Tibial nerve (tissue), 4 donors: Measurements from ENCODE around the gene PAPLN.

ENCODE experiments used
- CTCF ChIP-seq, 5 experiments: fragments of 200-600 bp in 3 of 5; fragments of 450-650 bp in 2 of 5; sonication (generic) in 3 of 5; IDR thresholded peaks; one replicate each; pipeline ENCODE4 v1.5.1; 2016 to 2019; ENCODE audit warnings: antibody characterized with exemption in 5 of 5, mild to moderate bottlenecking in 3 of 5, moderate library complexity in 2 of 5
- EP300 ChIP-seq, 2 donors: sonication (generic); formaldehyde crosslinking; IDR thresholded peaks; one replicate each; pipeline ENCODE4 v1.6.1; 2017; ENCODE audit warnings: antibody characterized with exemption in 2 of 2, mild to moderate bottlenecking in 1 of 2
- POLR2A ChIP-seq, 2 donors: fragments of 450-650 bp; IDR thresholded peaks; one replicate each; pipeline ENCODE4 v1.6.1; 2017; ENCODE audit warnings: antibody characterized with exemption in 2 of 2, mild to moderate bottlenecking in 2 of 2, moderate library complexity in 2 of 2

DNA sequence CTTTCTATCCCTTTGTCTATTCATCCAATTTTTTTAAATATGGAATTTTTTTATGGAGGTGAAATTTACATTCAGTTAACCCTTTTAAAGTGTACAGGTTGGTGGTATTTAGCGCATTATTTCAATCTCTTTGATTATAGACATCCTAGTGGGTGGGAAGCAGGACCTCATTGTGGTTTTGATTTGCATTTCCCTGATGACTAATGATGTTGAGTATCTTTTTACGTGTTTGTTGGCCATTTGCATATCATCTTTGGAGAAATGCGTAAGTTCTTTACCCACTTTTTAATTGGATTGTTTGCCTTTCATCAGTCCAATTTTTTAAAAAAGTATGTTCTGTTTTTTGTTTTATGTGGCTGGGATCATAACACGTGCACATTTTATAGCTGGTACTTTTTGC is 20.8 kb downstream of the PAPLN start:
- TF ChIP-seq CTCF (IDR thresholded peaks at IDR 0.05) (no peak), EP300 (IDR thresholded peaks at IDR 0.05) (no peak), POLR2A (IDR thresholded peaks at IDR 0.05) (no peak)
